ENCODE measurements around the gene L1TD1.
"Not testable (repeated sequence)": the region's sequence is repeated elsewhere in the genome, so short reads cannot be mapped to it uniquely, and the experiment has no call there.

Gene L1TD1

GRCh38 chr1:62176597-62177312 lies 17.9 kb upstream of the L1TD1 start:
- no peaks in the 10 kb centered on the region for H3K4me1 ChIP-seq (ENCODE audit: control insufficient read depth in 1 of 2, insufficient read depth in 1 of 2, low read depth in 1 of 2, low read length in 1 of 2)
- no peak for TF ChIP-seq CTCF (IDR thresholded peaks at IDR 0.05)
- no peaks in the 10 kb centered on the region for H3K9me3 ChIP-seq
- no peaks in the 10 kb centered on the region for H3K27me3 ChIP-seq
- no peaks in the 10 kb centered on the region for H3K36me3 ChIP-seq
- no peak overlapping the region for H3K27ac ChIP-seq
- no peak overlapping the region for H3K4me3 ChIP-seq (ENCODE audit: low read depth in 1 of 2, low read length in 1 of 2)

GRCh38 chr1:62177621-62178020 lies 17.0 kb upstream of the L1TD1 start:
- Histone ChIP-seq H3K4me1 (ENCODE audit: control insufficient read depth in 1 of 2, insufficient read depth in 1 of 2, low read depth in 1 of 2, low read length in 1 of 2) (no peaks in the 10 kb centered on the region), H3K4me3 (ENCODE audit: low read depth in 1 of 2, low read length in 1 of 2) (no peak overlapping the region), H3K27me3 (no peaks in the 10 kb centered on the region), H3K9me3 (no peaks in the 10 kb centered on the region), H3K36me3 (no peaks in the 10 kb centered on the region), H3K27ac (no peak overlapping the region)
- no peak for TF ChIP-seq CTCF (IDR thresholded peaks at IDR 0.05)

GRCh38 chr1:62178372-62178771 lies 16.3 kb upstream of the L1TD1 start:
- Histone ChIP-seq H3K36me3 (no peaks in the 10 kb centered on the region), H3K4me3 (ENCODE audit: low read depth in 1 of 2, low read length in 1 of 2) (no peak overlapping the region), H3K27me3 (no peaks in the 10 kb centered on the region), H3K4me1 (ENCODE audit: control insufficient read depth in 1 of 2, insufficient read depth in 1 of 2, low read depth in 1 of 2, low read length in 1 of 2) (no peaks in the 10 kb centered on the region), H3K9me3 (no peaks in the 10 kb centered on the region), H3K27ac (no peak overlapping the region)
- TF ChIP-seq CTCF (IDR thresholded peaks at IDR 0.05), result no peak

- H3K27ac ChIP-seq; H3K9me3 ChIP-seq; H3K36me3 ChIP-seq; H3K27me3 ChIP-seq; H3K4me3 ChIP-seq (ENCODE audit: low read depth in 1 of 2, low read length in 1 of 2); H3K4me1 ChIP-seq (ENCODE audit: control insufficient read depth in 1 of 2, insufficient read depth in 1 of 2, low read depth in 1 of 2, low read length in 1 of 2): not testable (repeated sequence)
These were observed 14.6 kb upstream of the L1TD1 start for GRCh38 chr1:62180054-62180453.

GRCh38 chr1:62180639-62181038 lies 14.0 kb upstream of the L1TD1 start:
- Histone ChIP-seq H3K4me1 (ENCODE audit: control insufficient read depth in 1 of 2, insufficient read depth in 1 of 2, low read depth in 1 of 2, low read length in 1 of 2) (no peaks in the 10 kb centered on the region), H3K27ac (no peak overlapping the region), H3K4me3 (ENCODE audit: low read depth in 1 of 2, low read length in 1 of 2) (no peak overlapping the region), H3K36me3 (no peaks in the 10 kb centered on the region), H3K9me3 (no peaks in the 10 kb centered on the region), H3K27me3 (no peaks in the 10 kb centered on the region)
- no peak for TF ChIP-seq CTCF (IDR thresholded peaks at IDR 0.05)

GRCh38 chr1:62181532-62181931 lies 13.1 kb upstream of the L1TD1 start:
- Histone ChIP-seq H3K27me3 (no peaks in the 10 kb centered on the region), H3K4me1 (ENCODE audit: control insufficient read depth in 1 of 2, insufficient read depth in 1 of 2, low read depth in 1 of 2, low read length in 1 of 2) (no peaks in the 10 kb centered on the region), H3K36me3 (no peaks in the 10 kb centered on the region), H3K9me3 (no peaks in the 10 kb centered on the region), H3K4me3 (ENCODE audit: low read depth in 1 of 2, low read length in 1 of 2) (no peak overlapping the region), H3K27ac (no peak overlapping the region)
- no peak for TF ChIP-seq CTCF (IDR thresholded peaks at IDR 0.05)

- H3K4me3 ChIP-seq (ENCODE audit: low read depth in 1 of 2, low read length in 1 of 2); H3K36me3 ChIP-seq; H3K27me3 ChIP-seq; H3K9me3 ChIP-seq; H3K4me1 ChIP-seq (ENCODE audit: control insufficient read depth in 1 of 2, insufficient read depth in 1 of 2, low read depth in 1 of 2, low read length in 1 of 2); H3K27ac ChIP-seq: not testable (repeated sequence)
These were observed 12.5 kb upstream of the L1TD1 start for GRCh38 chr1:62182157-62182556.

GRCh38 chr1:62183164-62184020 lies 11.3 kb upstream of the L1TD1 start:
- H3K27me3 ChIP-seq; H3K36me3 ChIP-seq; H3K27ac ChIP-seq; H3K4me1 ChIP-seq (ENCODE audit: control insufficient read depth in 1 of 2, insufficient read depth in 1 of 2, low read depth in 1 of 2, low read length in 1 of 2); H3K4me3 ChIP-seq (ENCODE audit: low read depth in 1 of 2, low read length in 1 of 2); H3K9me3 ChIP-seq: not testable (repeated sequence)
